ENCODE measurements around the gene JAG2. TPM values are rescaled to one million over a fixed set of nuclear protein-coding genes. Genes with fewer than 3 reads are reported as not detected.

JAG2 gene
- total and polyA plus RNA-seq, 2 of the 4 experiments (the other 2 are of a cell fraction) = 0.18 to 0.58 TPM

DNA sequence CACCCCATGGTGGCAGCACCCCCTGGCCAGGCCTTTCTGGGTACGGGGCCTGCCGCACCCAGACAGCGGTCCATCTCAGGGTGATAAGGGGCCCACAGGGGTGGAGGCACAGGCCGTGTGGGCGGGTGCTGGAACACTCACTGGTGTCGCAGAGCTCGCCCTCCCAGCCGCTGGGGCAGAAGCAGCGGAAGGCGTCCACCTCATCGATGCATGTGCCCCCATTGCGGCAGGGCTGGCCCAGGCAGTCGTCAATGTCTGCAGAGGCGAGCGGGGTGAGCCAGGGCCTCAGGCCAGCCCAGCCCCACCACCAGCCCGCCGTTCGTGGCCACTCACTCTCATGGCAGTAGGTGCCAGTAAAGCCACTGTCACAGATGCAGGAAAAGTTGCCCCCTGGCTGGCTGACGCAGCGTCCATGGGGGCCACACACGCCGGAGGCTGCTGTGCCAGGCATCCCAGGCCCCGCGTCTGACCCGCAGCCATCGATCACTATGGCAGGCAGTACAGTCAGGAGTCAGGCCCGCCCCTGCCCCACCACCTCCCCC, 19.9 kb downstream of the JAG2 start:
- H2BK20ac ChIP-seq (ENCODE audit: low read depth, low read length) = no peak overlapping the region
- H3K4me2 ChIP-seq (ENCODE audit: low read depth, low read length) = no peak overlapping the region
- H3K36me3 ChIP-seq (ENCODE audit: control insufficient read depth, insufficient read depth, low read length) = no peaks in the 10 kb centered on the region
- no peak overlapping the region for H2AK5ac ChIP-seq (ENCODE audit: low read depth, low read length)
- H4K5ac ChIP-seq (ENCODE audit: low read depth, low read length) = no peak overlapping the region
- H3K9me3 ChIP-seq (ENCODE audit: control insufficient read depth, insufficient read depth, low read length) = no peaks in the 10 kb centered on the region
- no peak overlapping the region for H2BK5ac ChIP-seq (ENCODE audit: low read depth, low read length, poor library complexity, severe bottlenecking)
- no peak for ATAC-seq (ENCODE audit: low read depth)
- DNase-seq = no peak
- no peak overlapping the region for H3K14ac ChIP-seq (replicated peaks; ENCODE audit: low read depth, low read length)
- H3K9ac ChIP-seq (ENCODE audit: low read depth, low read length) = no peak overlapping the region
- intact Hi-C loops (cut with micrococcal nuclease) = no loop called here
- in situ Hi-C loops (cut with MboI; ENCODE audit: low sequenced_read_pairs) = no loop called here
- no peaks in the 10 kb centered on the region for H3K9me1 ChIP-seq (ENCODE audit: insufficient read depth, low read length)
- no peaks in the 10 kb centered on the region; the same call in 1 of the 2 replicates for H3K27me3 ChIP-seq (ENCODE audit: control insufficient read depth, insufficient read depth, low read length)
- H4K91ac ChIP-seq (ENCODE audit: insufficient read depth, low read depth, low read length) = no peak overlapping the region
- no peak overlapping the region for H4K8ac ChIP-seq (ENCODE audit: low read depth in 2 of 2, low read length in 2 of 2)
- H2BK120ac ChIP-seq (ENCODE audit: low read depth, low read length) = no peak overlapping the region
- ChIA-PET CTCF (no interaction called here), POLR2A (ENCODE audit: unreplicated experiment) (interaction anchor here (0.5 kb wide), 1 partner anchor 163 kb away, joined by 3 read pairs; the partner anchor contains the start of gene CLBA1)
- no peak overlapping the region for H3K56ac ChIP-seq (ENCODE audit: extremely low read depth, insufficient read depth, low read length)
- H3K27ac ChIP-seq (ENCODE audit: insufficient read depth, low read length) = no peak overlapping the region
- H3K4ac ChIP-seq (ENCODE audit: low read depth, low read length) = no peak overlapping the region
- H3K18ac ChIP-seq (ENCODE audit: low read depth, low read length) = no peak overlapping the region
- no peak overlapping the region for H2AFZ ChIP-seq (replicated peaks; ENCODE audit: low read length, poor library complexity)
- H3K4me3 ChIP-seq (ENCODE audit: insufficient read depth, low read depth, low read length) = no peak overlapping the region
- H2BK15ac ChIP-seq (ENCODE audit: low read depth, low read length) = no peak overlapping the region
- dilution Hi-C loops (cut with HindIII; ENCODE audit: low sequenced_read_pairs, unreplicated experiment) = no loop called here
- no peak overlapping the region for H2AK9ac ChIP-seq (replicated peaks; ENCODE audit: low read depth, low read length, poor library complexity)
- WGBS, 2 experiments (ENCODE audit: extremely low coverage in 2 of 2, insufficient read length in 1 of 2) = 63% methylated on average over 6 of the region's 27 CpGs; no CpG with 5 or more reads in 1 of the 2 experiments
- no peaks in the 10 kb centered on the region for H4K20me1 ChIP-seq (ENCODE audit: insufficient read depth, low read length)
- no TSS peak for BruUV-seq (replicated peaks)
- H3K23ac ChIP-seq (ENCODE audit: low read depth, low read length) = no peak overlapping the region
- no peaks in the 10 kb centered on the region for H3K79me1 ChIP-seq (ENCODE audit: low read depth in 1 of 2, low read length in 2 of 2)
- TF ChIP-seq, protein P1, sequence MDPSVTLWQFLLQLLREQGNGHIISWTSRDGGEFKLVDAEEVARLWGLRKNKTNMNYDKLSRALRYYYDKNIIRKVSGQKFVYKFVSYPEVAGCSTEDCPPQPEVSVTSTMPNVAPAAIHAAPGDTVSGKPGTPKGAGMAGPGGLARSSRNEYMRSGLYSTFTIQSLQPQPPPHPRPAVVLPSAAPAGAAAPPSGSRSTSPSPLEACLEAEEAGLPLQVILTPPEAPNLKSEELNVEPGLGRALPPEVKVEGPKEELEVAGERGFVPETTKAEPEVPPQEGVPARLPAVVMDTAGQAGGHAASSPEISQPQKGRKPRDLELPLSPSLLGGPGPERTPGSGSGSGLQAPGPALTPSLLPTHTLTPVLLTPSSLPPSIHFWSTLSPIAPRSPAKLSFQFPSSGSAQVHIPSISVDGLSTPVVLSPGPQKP (IDR thresholded peaks at IDR 0.05; ENCODE audit: borderline replicate concordance, low read depth, low read length) = no peak
- no peak for TF ChIP-seq RAD21 (IDR thresholded peaks at IDR 0.05; ENCODE audit: low read length)
- TF ChIP-seq RCOR1 (IDR thresholded peaks at IDR 0.05; ENCODE audit: insufficient replicate concordance, low read length) = no peak
- no peak for TF ChIP-seq MAZ (IDR thresholded peaks at IDR 0.05; ENCODE audit: borderline replicate concordance, low read depth, low read length)
- no peak for TF ChIP-seq NFE2L2 (IDR thresholded peaks at IDR 0.05; ENCODE audit: low read depth, low read length)
- TF ChIP-seq, protein P2, sequence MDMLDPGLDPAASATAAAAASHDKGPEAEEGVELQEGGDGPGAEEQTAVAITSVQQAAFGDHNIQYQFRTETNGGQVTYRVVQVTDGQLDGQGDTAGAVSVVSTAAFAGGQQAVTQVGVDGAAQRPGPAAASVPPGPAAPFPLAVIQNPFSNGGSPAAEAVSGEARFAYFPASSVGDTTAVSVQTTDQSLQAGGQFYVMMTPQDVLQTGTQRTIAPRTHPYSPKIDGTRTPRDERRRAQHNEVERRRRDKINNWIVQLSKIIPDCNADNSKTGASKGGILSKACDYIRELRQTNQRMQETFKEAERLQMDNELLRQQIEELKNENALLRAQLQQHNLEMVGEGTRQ (IDR thresholded peaks at IDR 0.05; ENCODE audit: low read depth, low read length) = no peak
- no peak for TF ChIP-seq FOS (IDR thresholded peaks at IDR 0.05; ENCODE audit: low read depth, low read length)
- no peak for TF ChIP-seq BHLHE40 (IDR thresholded peaks at IDR 0.05; ENCODE audit: low read depth, low read length)
- TF ChIP-seq CEBPB (IDR thresholded peaks at IDR 0.05; ENCODE audit: low read depth, low read length) = no peak
- H3K4me1 ChIP-seq (ENCODE audit: control insufficient read depth, insufficient read depth, low read length) = no peaks in the 10 kb centered on the region

Measured in IMR-90 (cell line).